ENCODE results near the gene HECTD2. TPM values are rescaled to one million over a fixed set of nuclear protein-coding genes. Genes with fewer than 3 reads are reported as not detected.

HECTD2 gene
- total RNA-seq, 1 experiment from 2014 or later = 20.9 TPM

DNA sequence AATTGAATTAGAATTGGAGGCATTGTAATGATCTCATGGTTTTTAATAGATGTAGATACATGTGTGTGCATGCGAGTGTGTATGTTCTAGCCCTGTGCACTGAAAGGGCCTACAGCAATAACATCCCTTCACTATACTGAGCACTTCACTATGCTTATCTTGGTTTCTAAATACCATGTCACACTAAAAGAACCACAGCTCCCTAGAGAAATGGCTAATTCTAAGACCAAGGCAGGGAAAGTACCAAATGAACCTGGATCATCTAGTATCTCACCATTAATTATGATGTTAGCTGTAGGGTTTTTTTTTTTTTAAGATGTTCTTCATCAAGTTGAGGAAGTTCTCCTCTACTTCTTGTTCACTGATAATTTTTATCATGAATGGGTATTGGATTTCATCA lies 55.1 kb downstream of the HECTD2 start:
- TF ChIP-seq, protein P1, sequence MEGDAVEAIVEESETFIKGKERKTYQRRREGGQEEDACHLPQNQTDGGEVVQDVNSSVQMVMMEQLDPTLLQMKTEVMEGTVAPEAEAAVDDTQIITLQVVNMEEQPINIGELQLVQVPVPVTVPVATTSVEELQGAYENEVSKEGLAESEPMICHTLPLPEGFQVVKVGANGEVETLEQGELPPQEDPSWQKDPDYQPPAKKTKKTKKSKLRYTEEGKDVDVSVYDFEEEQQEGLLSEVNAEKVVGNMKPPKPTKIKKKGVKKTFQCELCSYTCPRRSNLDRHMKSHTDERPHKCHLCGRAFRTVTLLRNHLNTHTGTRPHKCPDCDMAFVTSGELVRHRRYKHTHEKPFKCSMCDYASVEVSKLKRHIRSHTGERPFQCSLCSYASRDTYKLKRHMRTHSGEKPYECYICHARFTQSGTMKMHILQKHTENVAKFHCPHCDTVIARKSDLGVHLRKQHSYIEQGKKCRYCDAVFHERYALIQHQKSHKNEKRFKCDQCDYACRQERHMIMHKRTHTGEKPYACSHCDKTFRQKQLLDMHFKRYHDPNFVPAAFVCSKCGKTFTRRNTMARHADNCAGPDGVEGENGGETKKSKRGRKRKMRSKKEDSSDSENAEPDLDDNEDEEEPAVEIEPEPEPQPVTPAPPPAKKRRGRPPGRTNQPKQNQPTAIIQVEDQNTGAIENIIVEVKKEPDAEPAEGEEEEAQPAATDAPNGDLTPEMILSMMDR (conservative IDR thresholded peaks at IDR 0.05; ENCODE audit: low read depth, low read length) = no peak
- TF ChIP-seq EZH2 (IDR thresholded peaks at IDR 0.05; ENCODE audit: borderline replicate concordance, low read depth, low read length, poor library complexity, severe bottlenecking) = no peak
- DNase-seq (ENCODE audit: low spot score) = no peak
- CTCF ChIA-PET = no interaction called here

GRCh38 chr10:91467114-91467513 lies 57.0 kb downstream of the HECTD2 start:
- POLR2A ChIA-PET (ENCODE audit: low non-redundant PET) = no interaction called here
- Histone ChIP-seq H3K4me3 (ENCODE audit: low read depth, low read length, poor library complexity, severe bottlenecking) (no peak overlapping the region), H3K36me3 (ENCODE audit: insufficient read depth, low read length, poor library complexity, severe bottlenecking) (peaks cover 3% of the 10 kb centered on the region), H3K9me3 (ENCODE audit: low read depth, low read length, poor library complexity, severe bottlenecking) (peaks cover 3% of the 10 kb centered on the region), H3K27me3 (replicated peaks; ENCODE audit: insufficient read depth, low read depth, low read length, poor library complexity) (no peaks in the 10 kb centered on the region), H3K27ac (ENCODE audit: low read depth, low read length, poor library complexity, severe bottlenecking) (no peak overlapping the region), H3K4me1 (ENCODE audit: insufficient read depth, low read length, poor library complexity, severe bottlenecking) (no peaks in the 10 kb centered on the region)
- CTCF ChIA-PET = no interaction called here
- no peak for DNase-seq (ENCODE audit: low spot score)
- no TSS peak for BruUV-seq (replicated peaks)
- intact Hi-C loops (cut with micrococcal nuclease; ENCODE audit: unreplicated experiment) = no loop called here
- no peak for TF ChIP-seq EZH2 (IDR thresholded peaks at IDR 0.05; ENCODE audit: borderline replicate concordance, low read depth, low read length, poor library complexity, severe bottlenecking)
- TF ChIP-seq, protein P1 (conservative IDR thresholded peaks at IDR 0.05; ENCODE audit: low read depth, low read length) = no peak

More for the DNA sequence above, 55.1 kb downstream of the HECTD2 start:
- intact Hi-C loops (cut with micrococcal nuclease; ENCODE audit: unreplicated experiment) = no loop called here
- Histone ChIP-seq H3K27me3 (replicated peaks; ENCODE audit: insufficient read depth, low read depth, low read length, poor library complexity) (no peaks in the 10 kb centered on the region), H3K36me3 (ENCODE audit: insufficient read depth, low read length, poor library complexity, severe bottlenecking) (peaks cover 3% of the 10 kb centered on the region), H3K9me3 (ENCODE audit: low read depth, low read length, poor library complexity, severe bottlenecking) (peaks cover 3% of the 10 kb centered on the region), H3K4me3 (ENCODE audit: low read depth, low read length, poor library complexity, severe bottlenecking) (no peak overlapping the region), H3K27ac (ENCODE audit: low read depth, low read length, poor library complexity, severe bottlenecking) (no peak overlapping the region), H3K4me1 (ENCODE audit: insufficient read depth, low read length, poor library complexity, severe bottlenecking) (no peaks in the 10 kb centered on the region)
- POLR2A ChIA-PET (ENCODE audit: low non-redundant PET) = no interaction called here
- no TSS peak for BruUV-seq (replicated peaks)

GRCh38 chr10:91471602-91472001 lies 61.5 kb downstream of the HECTD2 start:
- Histone ChIP-seq H3K36me3 (ENCODE audit: insufficient read depth, low read length, poor library complexity, severe bottlenecking) (no peaks in the 10 kb centered on the region), H3K27me3 (replicated peaks; ENCODE audit: insufficient read depth, low read depth, low read length, poor library complexity) (no peaks in the 10 kb centered on the region), H3K27ac (ENCODE audit: low read depth, low read length, poor library complexity, severe bottlenecking) (no peak overlapping the region), H3K4me3 (ENCODE audit: low read depth, low read length, poor library complexity, severe bottlenecking) (no peak overlapping the region), H3K4me1 (ENCODE audit: insufficient read depth, low read length, poor library complexity, severe bottlenecking) (no peaks in the 10 kb centered on the region), H3K9me3 (ENCODE audit: low read depth, low read length, poor library complexity, severe bottlenecking) (peaks cover 3% of the 10 kb centered on the region)
- ChIA-PET POLR2A (ENCODE audit: low non-redundant PET) (no interaction called here), CTCF (no interaction called here)
- no peak for DNase-seq (ENCODE audit: low spot score)
- TF ChIP-seq EZH2 (IDR thresholded peaks at IDR 0.05; ENCODE audit: borderline replicate concordance, low read depth, low read length, poor library complexity, severe bottlenecking) = no peak
- TF ChIP-seq, protein P1 (conservative IDR thresholded peaks at IDR 0.05; ENCODE audit: low read depth, low read length) = no peak
- no TSS peak for BruUV-seq (replicated peaks)
- intact Hi-C loops (cut with micrococcal nuclease; ENCODE audit: unreplicated experiment) = loop anchor here (10.0 kb wide), 1 partner anchor 177 kb away; no protein-coding TSS in a partner anchor

All from A673 (cell line).